HepG2 (cell line): ENCODE measurements around the gene MED13L. TPM values are rescaled to one million over a fixed set of nuclear protein-coding genes. Genes with fewer than 3 reads are reported as not detected.

ENCODE experiments used
- ATAC-seq: fragments of 200-7000 bp; cut with Tn5 transposase; 3 replicates; pipeline ENCODE4 v1.9.1; 2020; ENCODE audit warnings: mild to moderate bottlenecking, moderate library complexity
- BruUV-seq: library from RNA; stranded (reverse); fragments of 400-500 nt; replicated peaks from 2 replicates; lab custom pipeline; 2021; lab: Mats Ljungman, UMichigan
- CTCF ChIA-PET: fragments of 300-600 bp; formaldehyde crosslinking; extraction: SDS; loops from one replicate; lab custom pipeline; 2021; ENCODE audit warnings: low total read pairs, inconsistent platforms, low intra/inter-chr PET ratio; lab: Yijun Ruan, JAX
- POLR2A ChIA-PET: fragments of 350-600 bp; sonication (Branson Sonifier 250); formaldehyde crosslinking; loops from one replicate; lab custom pipeline; 2020; ENCODE audit warnings: antibody characterized with exemption, inconsistent platforms; lab: Yijun Ruan, JAX
- DNase-seq: peaks from one replicate; pipeline ENCODE4 v3.0.0-alpha.2; 2015; ENCODE audit warnings: low spot score
- FAIRE-seq: peaks from 3 replicates; lab custom pipeline; 2011; peaks lifted over from hg19 to GRCh38; lab: Jason Lieb, UNC
- H2AFZ ChIP-seq: one replicate; pipeline ENCODE4 v1.6.1; 2011; ENCODE audit warnings: low read length, inconsistent platforms
- H3K27ac ChIP-seq: fragments of 300-600 bp; 3 replicates; pipeline ENCODE4 v1.8.0; 2011; ENCODE audit warnings: mixed run types, mild to moderate bottlenecking, mixed read lengths, low read length, inconsistent platforms; ENCODE audit not compliant: insufficient read depth; ENCODE audit errors: extremely low read length
- H3K27me3 ChIP-seq, 2 experiments: fragments of 200-600 bp in 1 of 2; 2 replicates in 1 of 2; 3 replicates in 1 of 2; pipeline versions ENCODE4 v1.6.0 to v1.8.0; 2011; ENCODE audit warnings: low read length in 2 of 2, mild to moderate bottlenecking in 2 of 2, moderate library complexity in 2 of 2, inconsistent platforms in 1 of 2; ENCODE audit not compliant: insufficient read depth in 2 of 2, control insufficient read depth in 1 of 2
- H3K36me3 ChIP-seq, 2 experiments: fragments of 200-600 bp in 1 of 2; replicated peaks in 1 of 2; 2 replicates in 1 of 2; 3 replicates in 1 of 2; pipeline versions ENCODE4 v1.5.1 to v1.8.0; 2011; ENCODE audit warnings: low read length in 2 of 2, inconsistent platforms in 1 of 2; ENCODE audit not compliant: insufficient read depth in 2 of 2, control insufficient read depth in 1 of 2
- H3K4me1 ChIP-seq: 2 replicates; pipeline ENCODE4 v1.5.1; 2012; ENCODE audit warnings: low read length, inconsistent platforms; ENCODE audit not compliant: insufficient read depth
- H3K4me2 ChIP-seq: 2 replicates; pipeline ENCODE4 v1.6.0; 2011; ENCODE audit warnings: low read depth, low read length, inconsistent platforms
- H3K4me3 ChIP-seq, 3 experiments: fragments of 200-600 bp in 1 of 3; sonication (generic), shearing (Covaris generic) in 1 of 3; replicated peaks in 1 of 3; 2 replicates each; pipeline ENCODE4 v1.5.1; 2011 to 2016; ENCODE audit warnings: low read length in 3 of 3, inconsistent platforms in 2 of 3, low read depth in 2 of 3, mild to moderate bottlenecking in 2 of 3, control low read depth in 1 of 3, mixed read lengths in 1 of 3; ENCODE audit not compliant: insufficient read depth in 1 of 3
- H3K79me2 ChIP-seq: one replicate; pipeline ENCODE4 v1.6.1; 2011; ENCODE audit warnings: low read length, inconsistent platforms; ENCODE audit not compliant: insufficient read depth
- H3K9ac ChIP-seq: 2 replicates; pipeline ENCODE4 v1.6.0; 2011; ENCODE audit warnings: mild to moderate bottlenecking, low read depth, low read length, inconsistent platforms; ENCODE audit not compliant: insufficient read depth
- H3K9me3 ChIP-seq: 2 replicates; pipeline ENCODE4 v1.5.1; 2012; ENCODE audit warnings: mild to moderate bottlenecking, low read length
- H4K20me1 ChIP-seq: 2 replicates; pipeline ENCODE4 v1.6.0; 2011; ENCODE audit warnings: inconsistent platforms, mild to moderate bottlenecking, low read length, moderate library complexity; ENCODE audit not compliant: insufficient read depth
- DR1 ChIP-seq: sonication (generic); formaldehyde crosslinking; IDR thresholded peaks from 2 replicates; pipeline ENCODE4 v1.8.0; 2021; ENCODE audit warnings: mild to moderate bottlenecking, missing genetic modification reagents, inconsistent platforms
- HDAC6 ChIP-seq: fragments of 200-600 bp; sonication (generic); IDR thresholded peaks from 2 replicates; pipeline ENCODE4 v1.7.0; 2017; ENCODE audit warnings: mild to moderate bottlenecking, antibody characterized with exemption, low read length, low read depth
- HIVEP1 ChIP-seq: sonication (generic); formaldehyde crosslinking; IDR thresholded peaks from 2 replicates; pipeline ENCODE4 v1.4.0; 2020; ENCODE audit warnings: mild to moderate bottlenecking, missing genetic modification reagents
- MAFF ChIP-seq: IDR thresholded peaks from 2 replicates; pipeline ENCODE4 v1.6.1; 2011; ENCODE audit warnings: low read depth, low read length, improper control_type of control experiment
- NFATC3 ChIP-seq: sonication (generic); formaldehyde crosslinking; IDR thresholded peaks from 2 replicates; pipeline ENCODE4 v1.5.1; 2020; ENCODE audit warnings: mild to moderate bottlenecking, missing genetic modification reagents
- POGK ChIP-seq: sonication (generic); formaldehyde crosslinking; conservative IDR thresholded peaks from 2 replicates; pipeline ENCODE4 v1.8.0; 2022; ENCODE audit warnings: mild to moderate bottlenecking, moderate library complexity, missing genetic modification reagents
- PREB ChIP-seq: sonication (generic); formaldehyde crosslinking; IDR thresholded peaks from 2 replicates; pipeline ENCODE4 v1.4.0; 2020; ENCODE audit warnings: missing genetic modification reagents
- ZNF468 ChIP-seq: sonication (generic); formaldehyde crosslinking; IDR thresholded peaks from 2 replicates; pipeline ENCODE4 v1.8.0; 2022; ENCODE audit warnings: mild to moderate bottlenecking, moderate library complexity, missing genetic modification reagents
- WGBS: methylation state at CpG from one replicate; pipeline ENCODE4 v1.1.6; 2017; ENCODE audit warnings: low lambda C conversion rate; 5-methylcytosine and 5-hydroxymethylcytosine counted together
- in situ Hi-C: cut with HindIII; loops from 2 replicates; pipeline ENCODE4 v1.10.0; 2017; ENCODE audit warnings: low pct_unique_long_range_greater_than_20kb; ENCODE audit not compliant: extremely low pct_ligation_motif_present
- intact Hi-C: fragments of 100-400 bp; cut with micrococcal nuclease; formaldehyde crosslinking; loops from one replicate; pipeline ENCODE4 v1.10.0; 2022; ENCODE audit not compliant: unreplicated experiment
- polyA plus RNA-seq, 8 experiments: library from polyadenylated mRNA; depleted of rRNA in 3 of 8; stranded (reverse) in 7 of 8; unstranded in 1 of 8; fragments of >200 nt; fragmentation: Illumina TruSeq in 4 of 8; extraction: Trizol in 4 of 8; gene quantifications; 2 replicates each; pipeline versions ENCODE4 v1.2.1 to v1.2.3, GENCODE V29; 2011 to 2016; ENCODE audit warnings: low read depth in 4 of 8, missing spikeins in 1 of 8, mixed read lengths in 1 of 8; ENCODE audit not compliant: insufficient read depth in 1 of 8
- total RNA-seq, 5 experiments: library from RNA; depleted of rRNA; stranded (reverse); fragments of >200 nt; fragmentation: Illumina TruSeq; extraction: Trizol; gene quantifications; 2 replicates each; pipeline ENCODE4 v1.2.3, GENCODE V29; 2016; ENCODE audit warnings: low read depth in 1 of 5
- TF ChIP-seq, protein P1 (sequence below): sonication (generic); formaldehyde crosslinking; IDR thresholded peaks from 2 replicates; pipeline ENCODE4 v1.4.0; 2020; ENCODE audit warnings: missing genetic modification reagents, borderline replicate concordance
- TF ChIP-seq, protein P2 (sequence below): sonication (generic); formaldehyde crosslinking; IDR thresholded peaks from 2 replicates; pipeline ENCODE4 v1.9.0; 2021; ENCODE audit warnings: missing genetic modification reagents, mild to moderate bottlenecking, borderline replicate concordance

MED13L gene
- total and polyA plus RNA-seq, 2 of the 13 experiments (the other 11 are each of a cell fraction or from before 2014, with no cell fraction given), result 24.8 to 38.9 TPM

DNA sequence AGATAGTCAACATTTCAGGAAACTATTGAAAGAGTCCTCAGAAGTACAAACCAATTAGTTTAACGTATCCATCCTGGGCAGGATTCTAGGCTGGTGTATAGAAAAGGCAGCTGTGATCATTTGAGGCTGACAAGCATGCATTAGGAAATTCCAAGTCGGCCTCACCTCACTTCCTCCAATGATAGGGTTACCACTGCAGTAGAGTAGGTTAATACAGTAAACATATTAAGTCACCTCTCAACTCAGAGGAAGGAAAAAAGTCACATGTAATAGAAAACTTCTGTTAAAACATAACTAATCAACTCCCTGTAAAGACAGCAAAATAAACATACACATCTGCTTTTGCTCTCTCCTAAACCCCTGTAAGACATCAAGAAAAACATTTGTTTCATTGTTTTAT, 33.5 kb downstream of the MED13L start:
- peaks cover 14% of the 10 kb centered on the region for H4K20me1 ChIP-seq
- intact Hi-C loops, result no loop called here
- H3K27ac ChIP-seq, result no peak overlapping the region
- POLR2A ChIA-PET, result no interaction called here
- in situ Hi-C loops, result no loop called here
- H3K4me3 ChIP-seq, result no peak overlapping the region
- H3K9ac ChIP-seq, result no peak overlapping the region
- DNase-seq (no peak), ATAC-seq (no peak), FAIRE-seq (no peak)
- H3K79me2 ChIP-seq, result peaks cover 79% of the 10 kb centered on the region
- H3K36me3 ChIP-seq, result no peaks in the 10 kb centered on the region
- WGBS, result 55% methylated on average over 2 of the region's 2 CpGs
- no peaks in the 10 kb centered on the region for H3K9me3 ChIP-seq
- no peaks in the 10 kb centered on the region for H3K27me3 ChIP-seq
- peaks cover 26% of the 10 kb centered on the region for H3K4me1 ChIP-seq
- CTCF ChIA-PET, result no interaction called here
- BruUV-seq, result no TSS peak
- H2AFZ ChIP-seq, result no peak overlapping the region
- no peak overlapping the region; the same call in 1 of the 2 replicates for H3K4me2 ChIP-seq
- TF ChIP-seq DR1 (CRISPR knock-in tag) (no peak), HDAC6 (no peak)
- TF ChIP-seq, protein P1, sequence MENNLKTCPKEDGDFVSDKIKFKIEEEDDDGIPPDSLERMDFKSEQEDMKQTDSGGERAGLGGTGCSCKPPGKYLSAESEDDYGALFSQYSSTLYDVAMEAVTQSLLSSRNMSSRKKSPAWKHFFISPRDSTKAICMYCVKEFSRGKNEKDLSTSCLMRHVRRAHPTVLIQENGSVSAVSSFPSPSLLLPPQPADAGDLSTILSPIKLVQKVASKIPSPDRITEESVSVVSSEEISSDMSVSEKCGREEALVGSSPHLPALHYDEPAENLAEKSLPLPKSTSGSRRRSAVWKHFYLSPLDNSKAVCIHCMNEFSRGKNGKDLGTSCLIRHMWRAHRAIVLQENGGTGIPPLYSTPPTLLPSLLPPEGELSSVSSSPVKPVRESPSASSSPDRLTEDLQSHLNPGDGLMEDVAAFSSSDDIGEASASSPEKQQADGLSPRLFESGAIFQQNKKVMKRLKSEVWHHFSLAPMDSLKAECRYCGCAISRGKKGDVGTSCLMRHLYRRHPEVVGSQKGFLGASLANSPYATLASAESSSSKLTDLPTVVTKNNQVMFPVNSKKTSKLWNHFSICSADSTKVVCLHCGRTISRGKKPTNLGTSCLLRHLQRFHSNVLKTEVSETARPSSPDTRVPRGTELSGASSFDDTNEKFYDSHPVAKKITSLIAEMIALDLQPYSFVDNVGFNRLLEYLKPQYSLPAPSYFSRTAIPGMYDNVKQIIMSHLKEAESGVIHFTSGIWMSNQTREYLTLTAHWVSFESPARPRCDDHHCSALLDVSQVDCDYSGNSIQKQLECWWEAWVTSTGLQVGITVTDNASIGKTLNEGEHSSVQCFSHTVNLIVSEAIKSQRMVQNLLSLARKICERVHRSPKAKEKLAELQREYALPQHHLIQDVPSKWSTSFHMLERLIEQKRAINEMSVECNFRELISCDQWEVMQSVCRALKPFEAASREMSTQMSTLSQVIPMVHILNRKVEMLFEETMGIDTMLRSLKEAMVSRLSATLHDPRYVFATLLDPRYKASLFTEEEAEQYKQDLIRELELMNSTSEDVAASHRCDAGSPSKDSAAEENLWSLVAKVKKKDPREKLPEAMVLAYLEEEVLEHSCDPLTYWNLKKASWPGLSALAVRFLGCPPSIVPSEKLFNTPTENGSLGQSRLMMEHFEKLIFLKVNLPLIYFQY (CRISPR knock-in tag), result no peak

DNA sequence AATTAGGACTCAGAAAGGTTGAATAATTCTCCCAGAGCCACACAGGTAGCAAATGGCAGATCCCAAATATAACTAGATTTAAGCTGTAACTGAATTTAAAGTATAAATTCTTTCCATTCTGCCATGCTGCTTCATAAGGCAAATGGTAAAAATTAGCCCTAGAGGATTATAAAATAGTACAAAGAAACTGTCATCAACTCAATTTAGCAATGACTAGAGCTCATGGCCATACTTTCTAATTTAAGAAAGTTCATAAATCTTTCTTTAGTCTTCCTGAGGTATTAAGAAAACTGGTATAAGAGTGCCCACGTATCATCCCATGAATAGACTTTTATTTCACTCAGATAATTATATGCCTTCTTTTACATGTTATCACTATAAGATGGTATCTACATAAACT, 34.8 kb downstream of the MED13L start:
- no TSS peak for BruUV-seq
- in situ Hi-C loops, result no loop called here
- Histone ChIP-seq H3K9ac (no peak overlapping the region), H3K4me1 (peaks cover 23% of the 10 kb centered on the region), H3K36me3 (no peaks in the 10 kb centered on the region), H4K20me1 (peaks cover 14% of the 10 kb centered on the region), H3K4me3 (no peak overlapping the region), H3K79me2 (peaks cover 72% of the 10 kb centered on the region), H3K27ac (no peak overlapping the region), H2AFZ (no peak overlapping the region), H3K4me2 (no peak overlapping the region), H3K9me3 (no peaks in the 10 kb centered on the region), H3K27me3 (no peaks in the 10 kb centered on the region)
- ChIA-PET POLR2A (no interaction called here), CTCF (no interaction called here)
- ATAC-seq, result no peak
- FAIRE-seq, result no peak
- no peak for DNase-seq
- intact Hi-C loops, result no loop called here
- 94% methylated on average over 1 of the region's 1 CpG for WGBS
- TF ChIP-seq HIVEP1 (CRISPR knock-in tag), result no peak
- TF ChIP-seq, protein P2, sequence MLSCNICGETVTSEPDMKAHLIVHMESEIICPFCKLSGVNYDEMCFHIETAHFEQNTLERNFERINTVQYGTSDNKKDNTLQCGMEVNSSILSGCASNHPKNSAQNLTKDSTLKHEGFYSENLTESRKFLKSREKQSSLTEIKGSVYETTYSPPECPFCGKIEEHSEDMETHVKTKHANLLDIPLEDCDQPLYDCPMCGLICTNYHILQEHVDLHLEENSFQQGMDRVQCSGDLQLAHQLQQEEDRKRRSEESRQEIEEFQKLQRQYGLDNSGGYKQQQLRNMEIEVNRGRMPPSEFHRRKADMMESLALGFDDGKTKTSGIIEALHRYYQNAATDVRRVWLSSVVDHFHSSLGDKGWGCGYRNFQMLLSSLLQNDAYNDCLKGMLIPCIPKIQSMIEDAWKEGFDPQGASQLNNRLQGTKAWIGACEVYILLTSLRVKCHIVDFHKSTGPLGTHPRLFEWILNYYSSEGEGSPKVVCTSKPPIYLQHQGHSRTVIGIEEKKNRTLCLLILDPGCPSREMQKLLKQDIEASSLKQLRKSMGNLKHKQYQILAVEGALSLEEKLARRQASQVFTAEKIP (CRISPR knock-in tag), result no peak
- TF ChIP-seq NFATC3 (CRISPR knock-in tag), result no peak
- no peak for TF ChIP-seq PREB
- no peak for TF ChIP-seq ZNF468
- no peak for TF ChIP-seq MAFF
- TF ChIP-seq POGK (CRISPR knock-in tag), result no peak
